ENCODE results near the gene ISX. TPM values are rescaled to one million over a fixed set of nuclear protein-coding genes. Genes with fewer than 3 reads are reported as not detected.

Gene ISX
- total RNA-seq, 2 experiments from 2014 or later, result not detected

DNA sequence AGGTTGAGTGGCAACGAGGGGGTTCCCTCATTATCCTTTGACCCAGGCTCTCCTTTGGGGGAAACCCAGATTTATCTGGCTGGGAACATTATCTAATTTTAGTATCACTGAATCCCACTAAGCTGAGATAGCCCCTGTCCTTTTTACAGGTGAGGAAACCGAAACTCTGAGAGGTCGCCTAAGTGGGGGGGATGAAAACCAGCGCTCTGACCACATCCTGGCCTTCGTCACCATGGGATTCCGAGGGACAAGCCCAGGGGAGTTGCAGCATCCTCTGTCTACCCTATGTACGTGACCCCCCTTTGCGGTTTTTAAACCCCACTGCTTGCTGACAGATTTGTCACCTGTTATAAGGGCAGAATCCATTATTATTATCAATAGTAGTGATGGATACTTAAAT is 61.0 kb downstream of the ISX start:
- Mint-ChIP-seq H3K27me3 (peaks cover 17% of the 10 kb centered on the region), H3K9me3 (no peaks in the 10 kb centered on the region), H3K4me1 (ENCODE audit: low read depth) (no peaks in the 10 kb centered on the region), H3K36me3 (ENCODE audit: low read depth) (no peaks in the 10 kb centered on the region), H3K4me3 (no peak overlapping the region), H3K27ac (no peak overlapping the region)
- DNase-seq (peak; percentile 9), ATAC-seq (no peak)
- ChIA-PET CTCF (interaction anchor here (1.0 kb wide), 1 partner anchor 24 kb away, joined by 6 read pairs; no protein-coding TSS in a partner anchor), POLR2A (no interaction called here)
- intact Hi-C loops (cut with micrococcal nuclease), result no loop called here
- TF ChIP-seq, protein P1, sequence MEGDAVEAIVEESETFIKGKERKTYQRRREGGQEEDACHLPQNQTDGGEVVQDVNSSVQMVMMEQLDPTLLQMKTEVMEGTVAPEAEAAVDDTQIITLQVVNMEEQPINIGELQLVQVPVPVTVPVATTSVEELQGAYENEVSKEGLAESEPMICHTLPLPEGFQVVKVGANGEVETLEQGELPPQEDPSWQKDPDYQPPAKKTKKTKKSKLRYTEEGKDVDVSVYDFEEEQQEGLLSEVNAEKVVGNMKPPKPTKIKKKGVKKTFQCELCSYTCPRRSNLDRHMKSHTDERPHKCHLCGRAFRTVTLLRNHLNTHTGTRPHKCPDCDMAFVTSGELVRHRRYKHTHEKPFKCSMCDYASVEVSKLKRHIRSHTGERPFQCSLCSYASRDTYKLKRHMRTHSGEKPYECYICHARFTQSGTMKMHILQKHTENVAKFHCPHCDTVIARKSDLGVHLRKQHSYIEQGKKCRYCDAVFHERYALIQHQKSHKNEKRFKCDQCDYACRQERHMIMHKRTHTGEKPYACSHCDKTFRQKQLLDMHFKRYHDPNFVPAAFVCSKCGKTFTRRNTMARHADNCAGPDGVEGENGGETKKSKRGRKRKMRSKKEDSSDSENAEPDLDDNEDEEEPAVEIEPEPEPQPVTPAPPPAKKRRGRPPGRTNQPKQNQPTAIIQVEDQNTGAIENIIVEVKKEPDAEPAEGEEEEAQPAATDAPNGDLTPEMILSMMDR (IDR thresholded peaks at IDR 0.05), result no peak

DNA sequence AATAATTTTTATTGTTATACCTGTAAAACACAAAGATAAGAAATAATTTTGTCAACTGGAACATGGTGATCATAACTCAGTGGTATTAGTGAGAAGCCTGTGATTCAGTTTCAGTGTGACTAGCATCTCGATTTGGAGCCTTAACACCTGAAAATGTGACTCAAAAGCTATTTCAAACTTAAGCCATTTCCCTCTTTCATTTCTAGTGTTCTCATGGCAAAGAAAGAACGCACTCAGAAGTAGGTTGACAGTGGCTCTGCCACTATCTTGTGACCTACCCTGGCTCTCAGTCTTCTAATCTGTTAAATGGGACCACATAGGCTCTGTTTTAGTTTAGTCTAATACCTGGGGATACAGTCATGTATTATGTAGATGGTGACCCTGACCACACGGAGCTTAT is 62.7 kb downstream of the ISX start:
- ATAC-seq (no peak), DNase-seq (no peak)
- ChIA-PET POLR2A (no interaction called here), CTCF (no interaction called here)
- no peaks in the 10 kb centered on the region for H3K4me1 Mint-ChIP-seq (ENCODE audit: low read depth)
- H3K27me3 Mint-ChIP-seq, result peaks cover 27% of the 10 kb centered on the region
- TF ChIP-seq, protein P1 (IDR thresholded peaks at IDR 0.05), result no peak
- H3K9me3 Mint-ChIP-seq, result no peaks in the 10 kb centered on the region
- intact Hi-C loops (cut with micrococcal nuclease), result no loop called here
- H3K27ac Mint-ChIP-seq, result no peak overlapping the region
- H3K36me3 Mint-ChIP-seq (ENCODE audit: low read depth), result no peaks in the 10 kb centered on the region
- H3K4me3 Mint-ChIP-seq, result no peak overlapping the region

DNA sequence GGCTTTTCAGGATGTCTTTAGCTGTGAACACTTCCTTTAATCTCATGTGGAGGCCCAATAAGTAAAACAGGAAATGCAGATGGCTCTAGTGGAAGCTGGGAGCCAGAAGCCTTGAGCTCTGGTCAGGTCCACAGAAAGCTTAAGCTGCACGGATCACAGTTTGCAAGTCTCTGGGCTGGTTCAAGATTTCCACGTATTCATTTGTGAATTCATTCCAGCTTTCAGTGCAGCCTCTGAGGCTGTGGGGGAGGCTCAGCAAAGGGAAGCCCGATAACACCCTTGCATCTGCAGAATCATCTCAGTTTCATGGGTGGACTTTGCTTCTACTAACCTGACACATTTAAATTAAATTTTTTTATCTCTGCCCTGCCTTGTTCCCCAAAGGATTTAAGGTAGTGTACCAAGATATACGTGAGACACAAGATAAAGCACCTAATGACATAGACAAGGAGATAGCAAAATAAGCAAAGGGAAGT is 65.6 kb downstream of the ISX start:
- Mint-ChIP-seq H3K36me3 (ENCODE audit: low read depth) (no peaks in the 10 kb centered on the region), H3K9me3 (no peaks in the 10 kb centered on the region), H3K27me3 (peaks cover 25% of the 10 kb centered on the region), H3K4me3 (no peak overlapping the region), H3K27ac (no peak overlapping the region), H3K4me1 (ENCODE audit: low read depth) (no peaks in the 10 kb centered on the region)
- ChIA-PET CTCF (interaction anchor here (1.3 to 2.9 kb wide), 2 partner anchors 19 to 24 kb away, joined by 3 to 11 read pairs; no protein-coding TSS in a partner anchor), POLR2A (interaction anchor here (0.6 kb wide), 1 partner anchor 283 kb away, joined by 3 read pairs; no protein-coding TSS in a partner anchor)
- intact Hi-C loops (cut with micrococcal nuclease), result no loop called here
- TF ChIP-seq, protein P1 (IDR thresholded peaks at IDR 0.05), result no peak
- no peak for ATAC-seq
- DNase-seq, result no peak

DNA sequence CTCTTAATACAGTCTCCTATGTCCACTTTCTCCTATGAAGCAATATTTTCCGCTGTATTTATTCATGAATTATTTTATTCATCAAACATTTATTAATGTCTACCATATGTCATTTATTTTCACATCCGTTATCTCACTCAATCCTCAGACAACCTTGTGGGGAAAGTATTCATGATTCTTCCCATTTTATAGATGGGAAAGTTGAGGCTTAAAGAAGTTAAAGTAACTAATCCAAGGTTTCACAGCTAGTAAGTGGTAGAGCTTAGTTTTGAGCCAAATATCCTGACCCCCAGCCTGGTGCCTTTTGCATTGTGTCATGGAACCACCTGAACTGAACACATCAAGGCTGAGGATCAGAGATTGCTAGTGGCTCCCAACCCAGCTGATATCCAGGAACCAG is 66.6 kb downstream of the ISX start:
- Mint-ChIP-seq H3K4me1 (ENCODE audit: low read depth) (no peaks in the 10 kb centered on the region), H3K36me3 (ENCODE audit: low read depth) (no peaks in the 10 kb centered on the region), H3K9me3 (no peaks in the 10 kb centered on the region), H3K27ac (no peak overlapping the region), H3K27me3 (peaks cover 27% of the 10 kb centered on the region), H3K4me3 (no peak overlapping the region)
- CTCF ChIA-PET, result interaction anchor here (2.9 kb wide), 1 partner anchor 18 kb away, joined by 11 read pairs; no protein-coding TSS in a partner anchor
- ATAC-seq (no peak), DNase-seq (no peak)
- TF ChIP-seq, protein P1 (IDR thresholded peaks at IDR 0.05), result no peak
- intact Hi-C loops (cut with micrococcal nuclease), result no loop called here
- POLR2A ChIA-PET, result interaction anchor here (1.1 kb wide), 1 partner anchor 51 kb away, joined by 3 read pairs; no protein-coding TSS in a partner anchor

DNA sequence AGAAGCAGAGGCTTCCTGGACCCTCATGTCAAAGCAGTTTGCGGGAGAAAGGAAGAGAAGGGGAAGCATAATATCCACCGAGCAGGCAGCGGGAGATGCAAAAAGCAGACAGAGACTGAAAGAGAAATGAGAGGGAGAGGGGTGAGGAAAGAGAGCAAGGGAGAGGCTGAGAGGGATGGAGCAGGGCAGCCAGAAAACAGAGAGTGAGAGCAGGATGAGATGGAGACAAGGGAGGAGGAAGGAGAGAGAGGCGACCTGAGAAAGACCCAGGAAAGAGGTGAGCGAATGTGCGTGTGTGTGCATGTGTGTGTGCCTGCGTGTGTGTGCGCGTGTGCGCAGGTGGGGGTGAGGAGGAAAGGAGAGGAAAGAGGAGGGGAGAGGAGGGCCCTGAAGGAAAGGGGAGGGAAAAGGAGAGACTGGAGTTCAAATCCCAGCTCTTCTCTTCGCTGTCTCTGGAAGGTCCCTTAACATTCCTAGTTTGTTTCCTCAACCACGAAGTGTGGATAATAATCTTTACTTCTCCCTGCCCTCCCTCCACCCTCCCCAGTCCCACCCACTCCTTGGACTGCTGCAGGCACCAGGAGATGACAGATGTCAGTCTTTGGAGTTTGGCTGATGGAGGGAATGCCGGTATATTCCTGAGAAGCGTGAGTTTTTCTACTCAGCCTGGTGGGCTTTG is 67.9 kb downstream of the ISX start:
- ATAC-seq, result no peak
- no peak for DNase-seq
- CTCF ChIA-PET, result no interaction called here
- H3K4me1 Mint-ChIP-seq (ENCODE audit: low read depth), result no peaks in the 10 kb centered on the region
- no peak overlapping the region for H3K4me3 Mint-ChIP-seq
- H3K36me3 Mint-ChIP-seq (ENCODE audit: low read depth), result no peaks in the 10 kb centered on the region
- POLR2A ChIA-PET, result interaction anchor here (1.0 kb wide), 1 partner anchor 13 kb away, joined by 5 read pairs; no protein-coding TSS in a partner anchor
- TF ChIP-seq, protein P1 (IDR thresholded peaks at IDR 0.05), result no peak
- H3K9me3 Mint-ChIP-seq, result no peaks in the 10 kb centered on the region
- intact Hi-C loops (cut with micrococcal nuclease), result no loop called here
- no peak overlapping the region for H3K27ac Mint-ChIP-seq
- H3K27me3 Mint-ChIP-seq, result peaks cover 20% of the 10 kb centered on the region

Data from activated CD8-positive, alpha-beta T cell treated with anti-CD3 and anti-CD28 coated beads for 36 hours (primary cell).